PC-9 (cell line): Measurements from ENCODE around the gene MANEAL.

Experiments
- CTCF ChIP-seq: fragments of 200-600 bp; sonication (generic); conservative IDR thresholded peaks from 2 replicates; pipeline ENCODE4 v1.6.1; 2017; ENCODE audit warnings: mixed run types, antibody characterized with exemption, mild to moderate bottlenecking, moderate library complexity
- EZH2 ChIP-seq: fragments of 200-600 bp; sonication (generic); IDR thresholded peaks from 2 replicates; pipeline ENCODE4 v1.8.0; 2017; ENCODE audit warnings: antibody characterized with exemption, low read depth

GRCh38 chr1:37792943-37793686 lies 532 bp upstream of the MANEAL start:
- no peak for TF ChIP-seq EZH2
- TF ChIP-seq CTCF, result no peak
